ENCODE data around the gene SMIM15. TPM values are rescaled to one million over a fixed set of nuclear protein-coding genes. Genes with fewer than 3 reads are reported as not detected.
A peak's percentile ranks its signal among the peaks of the same experiment; 100 is the strongest.

SMIM15 gene
- total RNA-seq (10 to 100 TPM; 16.5 to 18.2 TPM), total RNA-seq (24.5 to 137 (median 47.4) reads per million in 172 experiments)
- 24.0 TPM for polyA plus RNA-seq (2013, experiment 1 of 2)
- polyA plus RNA-seq (2013, experiment 2 of 2), result 25.2 TPM

- Mint-ChIP-seq H3K27me3 (no peaks in the 10 kb centered on the region), H3K9me3 (no peaks in the 10 kb centered on the region), H3K4me3 (peak within 1 kb of the TSS; percentile 94), H3K36me3 (ENCODE audit: low read depth) (peaks cover 60% of the 10 kb centered on the region), H3K4me1 (ENCODE audit: low read depth) (peaks cover 50% of the 10 kb centered on the region), H3K27ac (peak within 1 kb of the TSS; percentile 84)
- H3K27me3 ChIP-seq (ENCODE audit: control insufficient read depth in 1 of 2, insufficient read depth in 2 of 2, low read length in 2 of 2), result no peaks in the 10 kb centered on the region
- peak within 1 kb of the TSS; percentile 73 for H3K4me3 ChIP-seq (ENCODE audit: low read length)
- peak within 1 kb of the TSS; percentile 69 to 77 for H3K27ac ChIP-seq (ENCODE audit: low read depth in 1 of 2, low read length in 2 of 2)
- ChIA-PET CTCF (no interaction called here), POLR2A (interaction anchor here (0.6 to 1.6 kb wide), 3 partner anchors 116 to 246 kb away, joined by 3 to 11 read pairs (median 4); partner anchors contain the start of gene ZSWIM6)
- no peak for TF ChIP-seq CTCF (IDR thresholded peaks at IDR 0.05)
- ATAC-seq (ENCODE audit: poor library complexity) (peak; percentile 85), DNase-seq (peak; percentile 60 to 89 (median 75))
- no peaks in the 10 kb centered on the region for H3K9me3 ChIP-seq (ENCODE audit: control insufficient read depth in 1 of 2, insufficient read depth in 1 of 2, low read length in 2 of 2)
- intact Hi-C loops (cut with DNase I, micrococcal nuclease), result loop anchor here (2.0 to 10.0 kb wide), 5 partner anchors 167 to 457 kb away; partner anchors contain the start of genes DEPDC1B (in 1 of the 2), ERCC8 (in 1 of the 2), NDUFAF2 (in 1 of the 2) and ZSWIM6 (in 1 of the 2)
- peaks cover 26% of the 10 kb centered on the region for H3K36me3 ChIP-seq (ENCODE audit: insufficient read depth, low read length)
- peaks cover 7% of the 10 kb centered on the region for H3K4me1 ChIP-seq (ENCODE audit: insufficient read depth, low read length)
These were observed at the start of gene SMIM15 for GRCh38 chr5:61162010-61162831. Gene SMIM15 (minus strand): TSS chr5:61162468. CDS start chr5:61160171, 2,297 bp downstream.

- Mint-ChIP-seq H3K9me3 (no peaks in the 10 kb centered on the region), H3K4me3 (no peak overlapping the region), H3K27me3 (peaks cover 29% of the 10 kb centered on the region), H3K36me3 (ENCODE audit: low read depth) (no peaks in the 10 kb centered on the region), H3K27ac (no peak overlapping the region), H3K4me1 (ENCODE audit: low read depth) (no peaks in the 10 kb centered on the region)
- CTCF ChIA-PET, result no interaction called here
- Histone ChIP-seq H3K4me3 (ENCODE audit: low read length) (no peak overlapping the region), H3K27me3 (ENCODE audit: control insufficient read depth in 1 of 2, insufficient read depth in 2 of 2, low read length in 2 of 2) (peaks cover 5 to 6% of the 10 kb centered on the region in 2 experiments), H3K27ac (ENCODE audit: low read depth in 1 of 2, low read length in 2 of 2) (no peak overlapping the region), H3K4me1 (ENCODE audit: insufficient read depth, low read length) (no peaks in the 10 kb centered on the region), H3K9me3 (ENCODE audit: control insufficient read depth in 1 of 2, insufficient read depth in 1 of 2, low read length in 2 of 2) (peaks cover 0 to 8% of the 10 kb centered on the region in 2 experiments), H3K36me3 (ENCODE audit: insufficient read depth, low read length) (no peaks in the 10 kb centered on the region)
- DNase-seq, result no peak
- POLR2A ChIA-PET, result no interaction called here
- intact Hi-C loops (cut with DNase I, micrococcal nuclease), result no loop called here
- no peak for ATAC-seq (ENCODE audit: poor library complexity)
- no peak for TF ChIP-seq CTCF (IDR thresholded peaks at IDR 0.05)
These were observed 45.6 kb upstream of the SMIM15 start for GRCh38 chr5:61207884-61208283.

- Mint-ChIP-seq H3K36me3 (ENCODE audit: low read depth) (no peaks in the 10 kb centered on the region), H3K9me3 (no peaks in the 10 kb centered on the region), H3K4me3 (no peak overlapping the region), H3K27me3 (peaks cover 25% of the 10 kb centered on the region), H3K27ac (no peak overlapping the region), H3K4me1 (ENCODE audit: low read depth) (no peaks in the 10 kb centered on the region)
- Histone ChIP-seq H3K36me3 (ENCODE audit: insufficient read depth, low read length) (no peaks in the 10 kb centered on the region), H3K4me3 (ENCODE audit: low read length) (no peak overlapping the region), H3K4me1 (ENCODE audit: insufficient read depth, low read length) (no peaks in the 10 kb centered on the region), H3K27ac (ENCODE audit: low read depth in 1 of 2, low read length in 2 of 2) (no peak overlapping the region), H3K9me3 (ENCODE audit: control insufficient read depth in 1 of 2, insufficient read depth in 1 of 2, low read length in 2 of 2) (peaks cover 0 to 16% of the 10 kb centered on the region in 2 experiments), H3K27me3 (ENCODE audit: control insufficient read depth in 1 of 2, insufficient read depth in 2 of 2, low read length in 2 of 2) (peaks cover 0 to 9% of the 10 kb centered on the region in 2 experiments)
- DNase-seq, result no peak
- ATAC-seq (ENCODE audit: poor library complexity), result no peak
- ChIA-PET POLR2A (no interaction called here), CTCF (no interaction called here)
- intact Hi-C loops (cut with DNase I, micrococcal nuclease), result no loop called here
- no peak for TF ChIP-seq CTCF (IDR thresholded peaks at IDR 0.05)
These were observed 42.7 kb upstream of the SMIM15 start for GRCh38 chr5:61205013-61205412.
